K562 (cell line): Measurements from ENCODE around the gene TSC22D1. TPM values are rescaled to one million over a fixed set of nuclear protein-coding genes. Genes with fewer than 3 reads are reported as not detected.

ENCODE experiments used
- CHAMP1 ChIP-seq: fragments of 450-650 bp; IDR thresholded peaks from 2 replicates; pipeline ENCODE4 v1.6.1; 2016; ENCODE audit warnings: mild to moderate bottlenecking
- CHD7 ChIP-seq: fragments of 200-600 bp; sonication (generic); IDR thresholded peaks from one replicate; pipeline ENCODE4 v1.6.1; 2012; ENCODE audit warnings: mild to moderate bottlenecking, low read depth, low read length, inconsistent platforms
- FOS ChIP-seq: IDR thresholded peaks from 3 replicates; pipeline ENCODE4 v1.6.1; 2011; ENCODE audit not compliant: insufficient read length; ENCODE audit errors: extremely low read depth
- HMG20A ChIP-seq: fragments of 450-650 bp; formaldehyde crosslinking; conservative IDR thresholded peaks from 2 replicates; pipeline ENCODE4 v1.4.0; 2020; ENCODE audit warnings: mild to moderate bottlenecking, mixed read lengths
- HNRNPLL ChIP-seq: fragments of 200-400 bp; formaldehyde crosslinking; IDR thresholded peaks from 2 replicates; pipeline ENCODE4 v1.6.1; 2017; ENCODE audit warnings: low read length, low read depth, mild to moderate bottlenecking; ENCODE audit not compliant: poor library complexity, severe bottlenecking
- MAFF ChIP-seq: IDR thresholded peaks from 2 replicates; pipeline ENCODE4 v1.6.1; 2012; ENCODE audit warnings: low read length, improper control_type of control experiment
- MTA3 ChIP-seq: fragments of 450-650 bp; formaldehyde crosslinking; IDR thresholded peaks from 2 replicates; pipeline ENCODE4 v1.6.1; 2017; ENCODE audit warnings: mild to moderate bottlenecking, borderline replicate concordance
- NUFIP1 ChIP-seq: fragments of 450-650 bp; IDR thresholded peaks from 2 replicates; pipeline ENCODE4 v1.6.1; 2018; ENCODE audit not compliant: partially characterized antibody
- ZC3H8 ChIP-seq: fragments of 450-650 bp; IDR thresholded peaks from 2 replicates; pipeline ENCODE4 v1.6.1; 2017
- polyA plus RNA-seq, 8 experiments: library from polyadenylated mRNA; depleted of rRNA in 4 of 8; stranded (reverse) in 5 of 8; unstranded in 3 of 8; fragments of >200 nt; fragmentation: Nextera tagmentation in 2 of 8; fragmentation: Illumina TruSeq in 1 of 8; extraction: Ambion mirVana in 2 of 8; extraction: Trizol in 1 of 8; gene quantifications; 2 replicates each; pipeline versions ENCODE4 v1.2.1 to v1.2.3, GENCODE V29; 2011 to 2014; ENCODE audit warnings: inconsistent platforms in 1 of 8, missing spikeins in 1 of 8
- total RNA-seq, 7 experiments: library from RNA; depleted of rRNA in 6 of 7; stranded (reverse); fragments of >200 nt in 6 of 7; fragmentation: Illumina TruSeq in 2 of 7; extraction: Trizol in 2 of 7; gene quantifications; 2 replicates each; pipeline versions ENCODE4 v1.2.1 to v1.2.3, GENCODE V29; 2011 to 2021; ENCODE audit warnings: low replicate concordance in 1 of 7
- TF ChIP-seq, protein P1 (sequence below), 2 experiments: fragments of 450-650 bp in 1 of 2; IDR thresholded peaks; 2 replicates each; pipeline ENCODE4 v1.6.1; 2011 to 2017; ENCODE audit warnings: low read depth in 2 of 2, antibody characterized with exemption in 1 of 2, borderline replicate concordance in 1 of 2, low read length in 1 of 2, mild to moderate bottlenecking in 1 of 2, mixed read lengths in 1 of 2; ENCODE audit not compliant: control insufficient read depth in 1 of 2

Gene TSC22D1
- total and polyA plus RNA-seq, 9 of the 15 experiments (the other 6 are each of a cell fraction or from before 2014, with no cell fraction given), result 2.6 to 19.8 (median 8.4) TPM

DNA sequence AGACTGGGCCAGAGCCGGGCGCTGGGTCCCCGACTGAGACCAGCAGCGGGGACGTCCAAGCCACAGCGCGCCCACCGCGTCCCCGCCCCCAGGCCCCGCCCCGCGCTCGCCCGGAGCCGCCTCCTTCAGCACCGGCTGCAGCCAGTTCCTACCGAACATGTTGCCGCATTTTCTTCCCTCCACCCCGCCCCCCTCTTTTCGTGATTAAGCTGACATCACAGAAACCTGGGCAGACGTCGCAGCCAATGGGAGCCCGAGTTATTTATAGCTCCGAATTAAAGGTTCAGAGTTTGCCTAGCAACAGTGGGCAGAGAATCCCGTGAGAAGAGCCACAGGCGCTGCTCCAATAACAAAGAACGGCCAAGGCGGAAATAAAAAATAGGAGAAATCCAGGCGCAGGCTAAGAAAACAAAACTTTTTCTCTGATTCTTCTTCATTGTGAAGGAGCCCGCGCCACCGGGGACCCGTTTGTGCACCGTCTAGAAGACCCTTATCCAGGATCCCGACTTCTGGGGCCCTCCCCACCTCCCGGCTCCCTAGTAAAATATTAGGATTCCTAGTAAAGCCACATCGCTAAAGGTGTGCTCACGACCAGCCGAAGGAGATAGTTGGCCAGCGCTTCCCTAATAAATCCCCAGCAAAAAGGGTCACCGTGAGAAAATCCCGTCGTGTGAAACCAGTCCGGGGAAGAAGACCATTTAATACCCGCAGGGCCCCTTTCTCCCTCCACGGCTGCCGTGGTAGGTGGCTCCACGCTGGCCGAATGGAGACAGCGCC, 140.8 kb downstream of the TSC22D1 start (continued):
- TF ChIP-seq CHAMP1, result no peak
- TF ChIP-seq MTA3, result no peak
- TF ChIP-seq MAFF, result peak; percentile 72
- no peak for TF ChIP-seq HMG20A (CRISPR knock-in tag)
- TF ChIP-seq, protein P1, sequence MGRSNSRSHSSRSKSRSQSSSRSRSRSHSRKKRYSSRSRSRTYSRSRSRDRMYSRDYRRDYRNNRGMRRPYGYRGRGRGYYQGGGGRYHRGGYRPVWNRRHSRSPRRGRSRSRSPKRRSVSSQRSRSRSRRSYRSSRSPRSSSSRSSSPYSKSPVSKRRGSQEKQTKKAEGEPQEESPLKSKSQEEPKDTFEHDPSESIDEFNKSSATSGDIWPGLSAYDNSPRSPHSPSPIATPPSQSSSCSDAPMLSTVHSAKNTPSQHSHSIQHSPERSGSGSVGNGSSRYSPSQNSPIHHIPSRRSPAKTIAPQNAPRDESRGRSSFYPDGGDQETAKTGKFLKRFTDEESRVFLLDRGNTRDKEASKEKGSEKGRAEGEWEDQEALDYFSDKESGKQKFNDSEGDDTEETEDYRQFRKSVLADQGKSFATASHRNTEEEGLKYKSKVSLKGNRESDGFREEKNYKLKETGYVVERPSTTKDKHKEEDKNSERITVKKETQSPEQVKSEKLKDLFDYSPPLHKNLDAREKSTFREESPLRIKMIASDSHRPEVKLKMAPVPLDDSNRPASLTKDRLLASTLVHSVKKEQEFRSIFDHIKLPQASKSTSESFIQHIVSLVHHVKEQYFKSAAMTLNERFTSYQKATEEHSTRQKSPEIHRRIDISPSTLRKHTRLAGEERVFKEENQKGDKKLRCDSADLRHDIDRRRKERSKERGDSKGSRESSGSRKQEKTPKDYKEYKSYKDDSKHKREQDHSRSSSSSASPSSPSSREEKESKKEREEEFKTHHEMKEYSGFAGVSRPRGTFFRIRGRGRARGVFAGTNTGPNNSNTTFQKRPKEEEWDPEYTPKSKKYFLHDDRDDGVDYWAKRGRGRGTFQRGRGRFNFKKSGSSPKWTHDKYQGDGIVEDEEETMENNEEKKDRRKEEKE (IDR thresholded peaks at IDR 0.05; ENCODE audit: borderline replicate concordance in 1 of 2, control insufficient read depth in 1 of 2, low read depth in 2 of 2, low read length in 1 of 2), result no peak
- TF ChIP-seq ZC3H8, result no peak
- TF ChIP-seq NUFIP1, result no peak
- TF ChIP-seq HNRNPLL, result peak; percentile 15
- peak; percentile 30 for TF ChIP-seq FOS
- no peak for TF ChIP-seq CHD7
